WTC11 (cell line): Measurements from ENCODE around the gene ZNF205. TPM values are rescaled to one million over a fixed set of nuclear protein-coding genes. Genes with fewer than 3 reads are reported as not detected.

ENCODE experiments used
- AFF4 ChIP-seq: sonication (generic); formaldehyde crosslinking; IDR thresholded peaks from 2 replicates; pipeline ENCODE4 v1.8.1; 2023; ENCODE audit warnings: mild to moderate bottlenecking, missing genetic modification reagents, borderline replicate concordance
- CDX4 ChIP-seq: fragments of 250-450 bp; sonication (Bioruptor Pico); IDR thresholded peaks from 2 replicates; pipeline ENCODE4 v1.9.0; 2021; ENCODE audit warnings: moderate library complexity, mild to moderate bottlenecking, inconsistent platforms, borderline replicate concordance
- E2F1 ChIP-seq: sonication (generic); formaldehyde crosslinking; IDR thresholded peaks from 2 replicates; pipeline ENCODE4 v1.8.0; 2022; ENCODE audit warnings: mild to moderate bottlenecking, missing genetic modification reagents
- E2F5 ChIP-seq: sonication (generic); formaldehyde crosslinking; IDR thresholded peaks from 2 replicates; pipeline ENCODE4 v1.8.1; 2022; ENCODE audit warnings: mild to moderate bottlenecking, moderate library complexity, missing genetic modification reagents
- ERG ChIP-seq: fragments of 250-450 bp; sonication (Bioruptor Pico); IDR thresholded peaks from 2 replicates; pipeline ENCODE4 v1.8.0; 2021; ENCODE audit warnings: mild to moderate bottlenecking
- FOXK1 ChIP-seq: sonication (generic); formaldehyde crosslinking; IDR thresholded peaks from 2 replicates; pipeline ENCODE4 v1.8.0; 2022; ENCODE audit warnings: mild to moderate bottlenecking, moderate library complexity, missing genetic modification reagents
- GABPB1 ChIP-seq: sonication (generic); formaldehyde crosslinking; IDR thresholded peaks from 2 replicates; pipeline ENCODE4 v1.8.1; 2023; ENCODE audit warnings: mild to moderate bottlenecking, missing genetic modification reagents
- JUN ChIP-seq: sonication (generic); formaldehyde crosslinking; IDR thresholded peaks from 2 replicates; pipeline ENCODE4 v1.8.0; 2023; ENCODE audit warnings: mild to moderate bottlenecking, missing genetic modification reagents
- KAT7 ChIP-seq: sonication (generic); formaldehyde crosslinking; IDR thresholded peaks from 2 replicates; pipeline ENCODE4 v1.8.1; 2023; ENCODE audit warnings: missing genetic modification reagents, mild to moderate bottlenecking, borderline replicate concordance
- MAX ChIP-seq: sonication (generic); formaldehyde crosslinking; IDR thresholded peaks from 2 replicates; pipeline ENCODE4 v1.8.0; 2022; ENCODE audit warnings: mild to moderate bottlenecking, missing genetic modification reagents
- PRDM15 ChIP-seq: sonication (generic); formaldehyde crosslinking; IDR thresholded peaks from 2 replicates; pipeline ENCODE4 v1.8.0; 2022; ENCODE audit warnings: missing genetic modification reagents
- RELA ChIP-seq: sonication (generic); formaldehyde crosslinking; IDR thresholded peaks from 2 replicates; pipeline ENCODE4 v1.8.1; 2022; ENCODE audit warnings: missing genetic modification reagents, mild to moderate bottlenecking, borderline replicate concordance
- ZNF219 ChIP-seq: sonication (generic); formaldehyde crosslinking; IDR thresholded peaks from 2 replicates; pipeline ENCODE4 v1.8.0; 2023; ENCODE audit warnings: missing genetic modification reagents, mild to moderate bottlenecking, borderline replicate concordance
- ZNF425 ChIP-seq: fragments of 250-450 bp; sonication (Bioruptor Pico); conservative IDR thresholded peaks from 2 replicates; pipeline ENCODE4 v1.9.0; 2021; ENCODE audit warnings: mild to moderate bottlenecking
- ZNF532 ChIP-seq: fragments of 250-450 bp; sonication (Bioruptor Pico); IDR thresholded peaks from 2 replicates; pipeline ENCODE4 v1.9.0; 2021; ENCODE audit warnings: mild to moderate bottlenecking, borderline replicate concordance
- ZSCAN18 ChIP-seq: fragments of 250-450 bp; sonication (Bioruptor Pico); IDR thresholded peaks from 2 replicates; pipeline ENCODE4 v2.1.2; 2022; ENCODE audit warnings: mild to moderate bottlenecking, moderate library complexity
- total RNA-seq: library from RNA; stranded (reverse); gene quantifications from 3 replicates; pipeline ENCODE4 v1.2.3, GENCODE V29; 2021

ZNF205 gene
- total RNA-seq, 1 experiment from 2014 or later = 22.7 TPM

GRCh38 chr16:3099732-3100499, 12.5 kb upstream of the ZNF205 start (continued):
- TF ChIP-seq ZSCAN18 (CRISPR knock-in tag) (no peak), ZNF532 (CRISPR knock-in tag) (no peak), E2F5 (CRISPR knock-in tag) (0 out of 2 replicates have a peak, but pooled peaks have one; percentile 21), ZNF219 (CRISPR knock-in tag) (no peak), RELA (CRISPR knock-in tag) (no peak), MAX (CRISPR knock-in tag) (0 out of 2 replicates have a peak, but pooled peaks have one; percentile 21), AFF4 (no peak), ZNF425 (CRISPR knock-in tag) (no peak), E2F1 (CRISPR knock-in tag) (no peak), PRDM15 (no peak), GABPB1 (CRISPR knock-in tag) (no peak), FOXK1 (CRISPR knock-in tag) (no peak; the same call in 1 of the 2 replicates), KAT7 (no peak), CDX4 (CRISPR knock-in tag) (no peak), ERG (no peak), JUN (CRISPR knock-in tag) (no peak)
